Naive thymus-derived CD8-positive, alpha-beta T cell (primary cell): ENCODE data around the gene SUMF1. TPM values are rescaled to one million over a fixed set of nuclear protein-coding genes. Genes with fewer than 3 reads are reported as not detected.
A peak's percentile ranks its signal among the peaks of the same experiment; 100 is the strongest.

Experiments used
- ATAC-seq, 2 donors: fragments of 150-1000 bp; cut with Tn5 transposase in 1 of 2; sonication (Bioruptor Pico), chemical (Tn5 transposase) in 1 of 2; 1 replicate in 1 of 2; 2 replicates in 1 of 2; pipeline ENCODE4 v1.10.0; 2021; ENCODE audit warnings: mild to moderate bottlenecking in 2 of 2, moderate library complexity in 2 of 2
- POLR2A ChIA-PET: fragments of 350-600 bp; sonication (Branson Sonifier 250); formaldehyde crosslinking; loops from one replicate; lab custom pipeline; 2021; ENCODE audit warnings: antibody characterized with exemption; lab: Charles Lee
- DNase-seq, 10 donors: peaks; one replicate each; pipeline versions ENCODE4 v3.0.0 to v3.0.0-alpha.2; 2020 to 2022
- H3K27ac Mint-ChIP-seq, 10 donors: one replicate each; pipeline ENCODE4 v1.8.0; 2020 to 2022; ENCODE audit warnings: mild to moderate bottlenecking in 10 of 10, mixed read lengths in 10 of 10, moderate library complexity in 4 of 10, inconsistent platforms in 1 of 10
- H3K27me3 Mint-ChIP-seq, 5 donors: one replicate each; pipeline ENCODE4 v1.8.0; 2021 to 2022; ENCODE audit warnings: mixed read lengths in 5 of 5
- H3K36me3 Mint-ChIP-seq, 3 donors: one replicate each; pipeline ENCODE4 v1.8.0; 2020 to 2022; ENCODE audit warnings: mixed read lengths in 3 of 3, mild to moderate bottlenecking in 2 of 3, inconsistent platforms in 1 of 3
- H3K4me1 Mint-ChIP-seq, 4 donors: one replicate each; pipeline ENCODE4 v1.8.0; 2021 to 2022; ENCODE audit warnings: mixed read lengths in 4 of 4
- H3K4me3 Mint-ChIP-seq, 10 donors: one replicate each; pipeline ENCODE4 v1.8.0; 2020 to 2022; ENCODE audit warnings: mild to moderate bottlenecking in 10 of 10, mixed read lengths in 10 of 10, moderate library complexity in 6 of 10, inconsistent platforms in 1 of 10
- H3K9me3 Mint-ChIP-seq, 9 donors: one replicate each; pipeline ENCODE4 v1.8.0; 2020 to 2022; ENCODE audit warnings: mixed read lengths in 9 of 9, mild to moderate bottlenecking in 3 of 9, inconsistent platforms in 1 of 9, moderate library complexity in 1 of 9
- polyA plus RNA-seq, 3 donors: library from polyadenylated mRNA; unstranded; fragments of 300-500 nt; fragmentation: Illumina TruSeq; gene quantifications; one replicate each; pipeline ENCODE4 v1.2.3, GENCODE V29; 2021
- total RNA-seq, 8 experiments: library from RNA in 2 of 8; stranded (reverse) in 2 of 8; gene quantifications; one replicate each; pipeline ENCODE4 v1.2.3 and lab custom pipeline; 2021 to 2026

The SUMF1 gene
- total and polyA plus RNA-seq, 5 experiments from 2014 or later: 13.7 to 36.4 (median 23.4) TPM

- Mint-ChIP-seq H3K9me3 (peaks cover 0 to 11% (median 0%) of the 10 kb centered on the region in 9 donors), H3K36me3 (peaks cover 21 to 54% (median 49%) of the 10 kb centered on the region in 3 donors), H3K4me3 (peak overlapping the region in 1 of 10 donors; percentile 7), H3K4me1 (peaks cover 9 to 29% (median 11%) of the 10 kb centered on the region in 4 donors), H3K27me3 (no peaks in the 10 kb centered on the region), H3K27ac (peak overlapping the region in 4 of 10 donors; percentile 29 to 73 (median 56))
- ATAC-seq: no peak
- POLR2A ChIA-PET: no interaction called here
- peak in 1 of 10 donors; percentile 3 for DNase-seq
These were observed 73.0 kb downstream of the SUMF1 start for GRCh38 chr3:4394048-4394447.

DNA sequence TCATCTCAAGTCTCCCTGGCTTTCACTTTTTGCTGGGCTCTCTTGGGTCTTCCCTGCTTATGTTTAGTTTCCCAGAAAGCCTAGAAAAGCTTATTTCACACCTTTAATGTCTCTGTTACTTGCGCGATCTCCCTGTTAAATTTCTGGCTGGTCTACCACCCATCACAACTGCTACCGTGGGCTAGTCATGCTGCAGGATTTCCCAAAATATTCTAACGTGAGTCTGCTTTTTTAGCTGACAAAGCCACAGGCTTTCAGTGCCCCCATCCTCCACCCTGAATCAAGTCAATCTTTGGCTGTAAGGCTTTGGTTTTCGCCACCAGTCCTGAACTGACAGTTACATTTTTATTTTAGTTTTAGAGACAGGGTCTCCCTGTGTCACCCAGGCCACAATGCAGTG, 74.1 kb downstream of the SUMF1 start:
- ATAC-seq: no peak

GRCh38 chr3:4387210-4388204, 79.6 kb downstream of the SUMF1 start:
- POLR2A ChIA-PET: no interaction called here
- ATAC-seq (no peak), DNase-seq (no peak)
- H3K27ac Mint-ChIP-seq: peak overlapping the region in 3 of 10 donors; percentile 29 to 63 (median 35)
- H3K4me1 Mint-ChIP-seq: peaks cover 0 to 2% (median 0%) of the 10 kb centered on the region in 4 donors
- H3K9me3 Mint-ChIP-seq: peaks cover 0 to 11% (median 0%) of the 10 kb centered on the region in 9 donors
- H3K36me3 Mint-ChIP-seq: peaks cover 9 to 22% (median 21%) of the 10 kb centered on the region in 3 donors
- no peaks in the 10 kb centered on the region for H3K27me3 Mint-ChIP-seq
- no peak overlapping the region for H3K4me3 Mint-ChIP-seq

More for the DNA sequence above, 74.1 kb downstream of the SUMF1 start:
- Mint-ChIP-seq H3K36me3 (peaks cover 21 to 50% (median 45%) of the 10 kb centered on the region in 3 donors), H3K4me1 (peaks cover 9 to 29% (median 11%) of the 10 kb centered on the region in 4 donors), H3K27ac (no peak overlapping the region), H3K9me3 (peaks cover 0 to 11% (median 0%) of the 10 kb centered on the region in 9 donors), H3K4me3 (no peak overlapping the region), H3K27me3 (no peaks in the 10 kb centered on the region)
- no peak for DNase-seq
- POLR2A ChIA-PET: no interaction called here

DNA sequence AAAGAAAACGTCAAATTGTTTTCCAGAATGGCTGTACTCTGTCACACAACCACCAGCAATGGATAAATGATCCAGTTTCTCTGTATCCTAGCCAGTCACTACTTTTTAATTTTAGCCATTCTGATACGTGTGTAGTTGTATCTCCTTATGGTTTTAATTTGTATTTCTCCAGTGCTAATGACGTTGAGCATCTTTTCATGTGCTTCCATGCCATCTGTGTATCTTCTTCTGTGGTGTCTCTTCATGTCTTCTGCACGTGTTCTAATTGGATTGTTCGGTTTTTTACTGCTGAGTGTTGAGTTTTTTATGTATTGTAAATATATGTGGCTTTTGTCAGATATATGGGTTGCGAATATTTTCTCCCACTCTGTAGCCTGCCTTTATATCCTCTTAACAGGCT, 81.9 kb downstream of the SUMF1 start:
- peaks cover 8 to 28% (median 20%) of the 10 kb centered on the region in 3 donors for H3K36me3 Mint-ChIP-seq
- POLR2A ChIA-PET: no interaction called here
- ATAC-seq: no peak

GRCh38 chr3:4380013-4380412, 87.1 kb downstream of the SUMF1 start:
- Mint-ChIP-seq H3K4me3 (no peak overlapping the region), H3K4me1 (peaks cover 0 to 5% (median 2%) of the 10 kb centered on the region in 4 donors), H3K9me3 (peaks cover 0 to 17% (median 5%) of the 10 kb centered on the region in 9 donors), H3K27ac (no peak overlapping the region), H3K27me3 (no peaks in the 10 kb centered on the region), H3K36me3 (peaks cover 24 to 55% (median 41%) of the 10 kb centered on the region in 3 donors)
- DNase-seq (no peak), ATAC-seq (no peak)
- POLR2A ChIA-PET: no interaction called here

More for the DNA sequence above, 81.9 kb downstream of the SUMF1 start:
- H3K27ac Mint-ChIP-seq: peak overlapping the region in 2 of 10 donors; percentile 45 to 47
- no peak overlapping the region for H3K4me3 Mint-ChIP-seq
- H3K4me1 Mint-ChIP-seq: peaks cover 0 to 2% (median 0%) of the 10 kb centered on the region in 4 donors
- no peaks in the 10 kb centered on the region for H3K27me3 Mint-ChIP-seq
- H3K9me3 Mint-ChIP-seq: peaks cover 0 to 7% (median 0%) of the 10 kb centered on the region in 9 donors
- no peak for DNase-seq

GRCh38 chr3:4376499-4376898, 90.6 kb downstream of the SUMF1 start:
- H3K27me3 Mint-ChIP-seq: no peaks in the 10 kb centered on the region
- POLR2A ChIA-PET: no interaction called here
- ATAC-seq (no peak), DNase-seq (no peak)
- H3K4me1 Mint-ChIP-seq: peaks cover 0 to 5% (median 2%) of the 10 kb centered on the region in 4 donors
- H3K27ac Mint-ChIP-seq: no peak overlapping the region
- H3K4me3 Mint-ChIP-seq: no peak overlapping the region
- H3K9me3 Mint-ChIP-seq: peaks cover 12 to 32% (median 16%) of the 10 kb centered on the region in 9 donors
- peaks cover 37 to 72% (median 63%) of the 10 kb centered on the region in 3 donors for H3K36me3 Mint-ChIP-seq

GRCh38 chr3:4375911-4376310, 91.2 kb downstream of the SUMF1 start:
- Mint-ChIP-seq H3K9me3 (peaks cover 12 to 32% (median 16%) of the 10 kb centered on the region in 9 donors), H3K27ac (no peak overlapping the region), H3K27me3 (no peaks in the 10 kb centered on the region), H3K4me3 (no peak overlapping the region), H3K4me1 (peaks cover 0 to 5% (median 2%) of the 10 kb centered on the region in 4 donors), H3K36me3 (peaks cover 37 to 70% (median 69%) of the 10 kb centered on the region in 3 donors)
- DNase-seq (no peak), ATAC-seq (no peak)
- POLR2A ChIA-PET: no interaction called here

DNA sequence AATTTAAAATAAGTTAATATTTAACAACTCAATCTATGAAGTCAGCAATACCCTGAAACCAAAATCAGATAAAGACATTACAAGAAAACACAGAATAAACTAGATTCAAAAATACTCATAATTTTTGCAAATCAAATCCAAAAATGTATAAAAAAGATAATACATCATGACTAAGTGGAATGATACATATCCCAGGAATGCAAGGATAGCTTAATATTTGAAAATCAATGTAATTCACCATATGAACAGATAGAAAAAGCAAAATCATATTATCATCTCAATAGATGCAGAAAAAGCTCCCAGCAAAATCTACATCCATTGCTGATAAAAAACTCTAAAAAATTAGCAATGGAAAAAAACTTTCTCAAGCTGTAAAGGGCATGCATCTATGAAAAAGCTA, 93.4 kb downstream of the SUMF1 start:
- Mint-ChIP-seq H3K9me3 (peaks cover 8 to 32% (median 13%) of the 10 kb centered on the region in 9 donors), H3K27me3 (no peaks in the 10 kb centered on the region), H3K4me3 (no peak overlapping the region), H3K36me3 (peaks cover 37 to 63% (median 59%) of the 10 kb centered on the region in 3 donors), H3K27ac (no peak overlapping the region), H3K4me1 (peaks cover 0 to 2% (median under 1%) of the 10 kb centered on the region in 4 donors)
- ATAC-seq (no peak), DNase-seq (no peak)
- POLR2A ChIA-PET: no interaction called here

DNA sequence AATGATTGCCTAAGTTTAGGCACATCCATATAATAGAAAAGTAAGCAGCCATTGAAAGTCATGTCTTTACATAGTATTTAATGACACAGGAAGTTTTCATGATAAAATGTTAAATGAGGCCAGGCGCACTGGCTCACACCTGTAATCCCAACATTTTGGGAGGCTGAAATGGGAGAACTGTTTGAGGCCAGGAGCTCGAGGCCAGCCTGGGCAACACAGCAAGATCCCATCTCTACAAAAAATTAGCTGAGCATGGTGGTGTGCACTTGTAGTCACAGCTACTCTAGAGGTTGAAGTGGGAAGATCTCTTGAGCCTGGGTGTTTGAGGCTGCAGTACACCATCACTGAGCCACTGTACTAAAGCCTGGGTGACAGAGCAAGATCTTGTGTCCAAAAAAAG, 104.5 kb downstream of the SUMF1 start:
- ATAC-seq (no peak), DNase-seq (no peak)
- POLR2A ChIA-PET: no interaction called here
- Mint-ChIP-seq H3K9me3 (no peaks in the 10 kb centered on the region), H3K27me3 (no peaks in the 10 kb centered on the region), H3K4me3 (no peak overlapping the region), H3K36me3 (peaks cover 0 to 24% (median 7%) of the 10 kb centered on the region in 3 donors), H3K4me1 (peaks cover 0 to 2% (median 0%) of the 10 kb centered on the region in 4 donors), H3K27ac (no peak overlapping the region)

DNA sequence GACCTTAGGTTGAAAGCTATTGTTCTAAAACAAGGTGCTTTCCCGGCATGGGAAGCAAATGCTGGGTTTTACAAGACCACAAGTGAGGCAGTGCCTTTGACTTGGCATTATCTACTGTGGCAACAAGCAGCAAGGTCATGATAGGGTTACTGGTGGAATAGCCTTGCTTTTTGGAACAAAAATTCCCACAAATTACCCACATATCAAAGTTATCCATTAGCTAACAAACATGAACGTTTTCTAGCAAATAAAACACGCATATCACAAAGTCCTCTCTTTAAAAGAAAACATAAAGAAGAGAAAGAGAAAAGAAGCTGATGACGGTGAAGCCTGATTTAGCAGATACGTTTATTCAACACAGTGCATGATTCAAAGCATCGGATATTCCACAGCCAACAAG, 106.3 kb downstream of the SUMF1 start:
- H3K27ac Mint-ChIP-seq: no peak overlapping the region
- DNase-seq (no peak), ATAC-seq (no peak)
- POLR2A ChIA-PET: no interaction called here
- no peaks in the 10 kb centered on the region for H3K9me3 Mint-ChIP-seq
- peaks cover 0 to 24% (median 7%) of the 10 kb centered on the region in 3 donors for H3K36me3 Mint-ChIP-seq
- H3K4me1 Mint-ChIP-seq: peaks cover 0 to 2% (median 0%) of the 10 kb centered on the region in 4 donors
- no peaks in the 10 kb centered on the region for H3K27me3 Mint-ChIP-seq
- no peak overlapping the region for H3K4me3 Mint-ChIP-seq

DNA sequence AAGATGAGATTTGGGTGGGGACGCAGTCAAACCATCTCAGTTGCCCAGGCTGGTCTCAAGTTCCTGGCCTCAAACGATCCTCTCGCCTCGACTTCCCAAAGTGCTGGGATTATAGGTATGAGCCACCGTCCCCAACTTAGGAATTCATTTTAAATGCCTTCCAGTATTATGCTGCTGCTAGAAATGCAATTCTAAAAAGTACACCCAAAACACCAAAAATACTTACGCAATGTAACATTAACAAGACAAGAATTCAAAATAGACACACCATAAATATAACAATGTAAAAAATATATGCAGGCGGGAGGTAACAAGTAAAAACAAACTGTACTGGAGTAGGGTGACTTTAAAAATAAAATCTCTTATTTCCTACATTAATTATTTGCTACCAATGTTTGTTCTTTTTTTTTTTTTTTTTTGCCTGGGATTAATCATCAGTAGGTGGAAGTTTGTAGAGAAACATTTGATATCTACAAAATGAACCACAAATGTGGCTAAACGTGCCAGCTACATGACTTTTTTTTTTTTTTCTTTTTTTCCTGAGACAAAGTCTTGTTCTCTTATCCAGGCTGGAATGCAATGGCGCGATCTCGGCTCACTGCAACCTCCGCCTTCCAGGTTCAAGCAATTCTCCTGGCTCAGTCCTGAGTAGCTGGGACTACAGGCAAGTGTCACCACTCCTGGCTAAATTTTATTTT, 107.1 kb downstream of the SUMF1 start:
- POLR2A ChIA-PET: no interaction called here

GRCh38 chr3:4358273-4358672, 108.8 kb downstream of the SUMF1 start:
- POLR2A ChIA-PET: no interaction called here
- no peak overlapping the region for H3K4me3 Mint-ChIP-seq
- H3K27ac Mint-ChIP-seq: peak overlapping the region in 1 of 10 donors; percentile 37
- H3K9me3 Mint-ChIP-seq: no peaks in the 10 kb centered on the region
- no peaks in the 10 kb centered on the region for H3K27me3 Mint-ChIP-seq
- H3K36me3 Mint-ChIP-seq: peaks cover 0 to 24% (median 7%) of the 10 kb centered on the region in 3 donors
- peaks cover 0 to 2% (median 0%) of the 10 kb centered on the region in 4 donors for H3K4me1 Mint-ChIP-seq
- DNase-seq: no peak
- no peak for ATAC-seq

More for the DNA sequence above, 107.1 kb downstream of the SUMF1 start:
- Mint-ChIP-seq H3K27ac (no peak overlapping the region), H3K4me1 (peaks cover 0 to 2% (median 0%) of the 10 kb centered on the region in 4 donors), H3K27me3 (no peaks in the 10 kb centered on the region), H3K36me3 (peaks cover 0 to 24% (median 7%) of the 10 kb centered on the region in 3 donors), H3K9me3 (no peaks in the 10 kb centered on the region), H3K4me3 (no peak overlapping the region)
- DNase-seq (no peak), ATAC-seq (no peak)
